GM12875 (cell line): ENCODE results near the gene ZNF91.
"Not testable (repeated sequence)": the region's sequence is repeated elsewhere in the genome, so short reads cannot be mapped to it uniquely, and the experiment has no call there.

Experiments used
- H3K4me3 ChIP-seq: one replicate; pipeline ENCODE4 v1.5.1; 2011; ENCODE audit warnings: low read depth, low read length, control low read depth
- CTCF ChIP-seq: IDR thresholded peaks from 2 replicates; pipeline ENCODE4 v1.5.1; 2011; ENCODE audit warnings: low read depth, mild to moderate bottlenecking, control low read depth, inconsistent platforms, low read length, moderate library complexity, borderline replicate concordance; ENCODE audit not compliant: insufficient read depth

Gene ZNF91

GRCh38 chr19:23382955-23383354, 12.3 kb downstream of the ZNF91 start:
- no peak for TF ChIP-seq CTCF
- no peak overlapping the region for H3K4me3 ChIP-seq

- no peak for TF ChIP-seq CTCF
- no peak overlapping the region for H3K4me3 ChIP-seq
Measured at GRCh38 chr19:23381114-23381513, 14.2 kb downstream of the ZNF91 start.

- H3K4me3 ChIP-seq = not testable (repeated sequence)
Measured at GRCh38 chr19:23379671-23380070, 15.6 kb downstream of the ZNF91 start.

GRCh38 chr19:23378948-23379347, 16.3 kb downstream of the ZNF91 start:
- TF ChIP-seq CTCF = no peak
- no peak overlapping the region for H3K4me3 ChIP-seq

- TF ChIP-seq CTCF = no peak
- H3K4me3 ChIP-seq = no peak overlapping the region
Measured at GRCh38 chr19:23377276-23377675, 18.0 kb downstream of the ZNF91 start.

- no peak overlapping the region for H3K4me3 ChIP-seq
- no peak for TF ChIP-seq CTCF
Measured at GRCh38 chr19:23366437-23366836, 28.8 kb downstream of the ZNF91 start.

- not testable (repeated sequence) for H3K4me3 ChIP-seq
Measured at GRCh38 chr19:23366031-23366430, 29.2 kb downstream of the ZNF91 start.

GRCh38 chr19:23365222-23365621, 30.0 kb downstream of the ZNF91 start:
- no peak overlapping the region for H3K4me3 ChIP-seq
- TF ChIP-seq CTCF = no peak

GRCh38 chr19:23361843-23362242, 33.4 kb downstream of the ZNF91 start:
- not testable (repeated sequence) for H3K4me3 ChIP-seq
